DND-41 (cell line): Measurements from ENCODE around the gene ENKD1.

Experiments
- EZH2 ChIP-seq: IDR thresholded peaks from 3 replicates; pipeline ENCODE4 v1.6.1; 2012; ENCODE audit warnings: borderline replicate concordance, low read depth, mild to moderate bottlenecking, moderate library complexity, low read length, inconsistent platforms; ENCODE audit not compliant: severe bottlenecking
- TF ChIP-seq, protein P1 (sequence below): IDR thresholded peaks from 2 replicates; pipeline ENCODE4 v1.5.1; 2012; ENCODE audit warnings: borderline replicate concordance, low read length, moderate library complexity, mild to moderate bottlenecking; ENCODE audit not compliant: poor library complexity, severe bottlenecking; ENCODE audit errors: extremely low read depth

DNA sequence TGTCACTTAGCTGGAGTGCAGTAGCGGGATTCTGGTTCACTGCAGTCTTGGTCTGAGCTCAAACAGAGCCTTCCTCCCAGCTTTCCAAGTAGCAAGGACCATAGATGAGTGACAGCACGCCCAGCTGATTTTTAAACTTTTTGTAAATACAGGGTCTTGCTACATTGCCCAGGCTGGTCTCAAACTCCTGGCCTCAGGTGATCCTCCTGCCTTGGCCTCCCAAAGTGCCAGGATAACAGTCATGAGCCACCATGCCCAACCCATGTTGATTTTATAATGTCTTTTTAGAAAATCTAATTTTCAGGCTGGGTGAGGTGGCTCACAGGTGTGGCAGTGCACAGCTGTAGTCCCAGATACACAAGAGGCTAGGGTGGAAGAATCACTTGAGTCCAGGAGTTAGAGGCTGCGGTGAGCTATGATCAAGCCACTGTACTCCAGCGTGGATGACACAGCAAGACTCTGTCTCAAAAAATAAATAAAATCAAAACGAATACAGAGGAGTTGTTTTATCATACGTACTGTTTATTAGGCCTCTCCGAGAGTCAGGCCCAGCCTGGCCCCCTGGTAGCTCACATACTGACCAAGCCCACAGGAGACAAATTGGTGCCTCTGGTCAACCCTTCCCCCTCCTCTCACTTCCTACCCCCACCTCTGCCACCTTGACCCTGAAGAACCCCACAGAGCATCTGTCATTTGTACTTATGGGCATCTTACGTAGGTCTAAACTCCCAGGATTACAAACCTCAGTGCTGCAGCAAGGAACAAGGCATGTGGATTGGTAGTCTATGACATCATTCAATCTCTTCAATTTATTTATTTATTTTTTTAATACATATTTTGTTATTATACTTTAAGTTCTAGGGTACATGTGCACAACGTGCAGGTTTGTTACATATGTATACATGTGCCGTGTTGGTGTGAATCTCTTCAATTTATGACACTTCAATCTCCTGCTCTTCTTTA, 13.7 kb upstream of the ENKD1 start:
- TF ChIP-seq, protein P1, sequence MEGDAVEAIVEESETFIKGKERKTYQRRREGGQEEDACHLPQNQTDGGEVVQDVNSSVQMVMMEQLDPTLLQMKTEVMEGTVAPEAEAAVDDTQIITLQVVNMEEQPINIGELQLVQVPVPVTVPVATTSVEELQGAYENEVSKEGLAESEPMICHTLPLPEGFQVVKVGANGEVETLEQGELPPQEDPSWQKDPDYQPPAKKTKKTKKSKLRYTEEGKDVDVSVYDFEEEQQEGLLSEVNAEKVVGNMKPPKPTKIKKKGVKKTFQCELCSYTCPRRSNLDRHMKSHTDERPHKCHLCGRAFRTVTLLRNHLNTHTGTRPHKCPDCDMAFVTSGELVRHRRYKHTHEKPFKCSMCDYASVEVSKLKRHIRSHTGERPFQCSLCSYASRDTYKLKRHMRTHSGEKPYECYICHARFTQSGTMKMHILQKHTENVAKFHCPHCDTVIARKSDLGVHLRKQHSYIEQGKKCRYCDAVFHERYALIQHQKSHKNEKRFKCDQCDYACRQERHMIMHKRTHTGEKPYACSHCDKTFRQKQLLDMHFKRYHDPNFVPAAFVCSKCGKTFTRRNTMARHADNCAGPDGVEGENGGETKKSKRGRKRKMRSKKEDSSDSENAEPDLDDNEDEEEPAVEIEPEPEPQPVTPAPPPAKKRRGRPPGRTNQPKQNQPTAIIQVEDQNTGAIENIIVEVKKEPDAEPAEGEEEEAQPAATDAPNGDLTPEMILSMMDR, result no peak
- TF ChIP-seq EZH2, result no peak
